DND-41 (cell line): ENCODE data around the gene THYN1.

Experiments
- EZH2 ChIP-seq: IDR thresholded peaks from 3 replicates; pipeline ENCODE4 v1.6.1; 2012; ENCODE audit warnings: borderline replicate concordance, low read depth, mild to moderate bottlenecking, moderate library complexity, low read length, inconsistent platforms; ENCODE audit not compliant: severe bottlenecking
- TF ChIP-seq, protein P1 (sequence below): IDR thresholded peaks from 2 replicates; pipeline ENCODE4 v1.5.1; 2012; ENCODE audit warnings: borderline replicate concordance, low read length, moderate library complexity, mild to moderate bottlenecking; ENCODE audit not compliant: poor library complexity, severe bottlenecking; ENCODE audit errors: extremely low read depth

DNA sequence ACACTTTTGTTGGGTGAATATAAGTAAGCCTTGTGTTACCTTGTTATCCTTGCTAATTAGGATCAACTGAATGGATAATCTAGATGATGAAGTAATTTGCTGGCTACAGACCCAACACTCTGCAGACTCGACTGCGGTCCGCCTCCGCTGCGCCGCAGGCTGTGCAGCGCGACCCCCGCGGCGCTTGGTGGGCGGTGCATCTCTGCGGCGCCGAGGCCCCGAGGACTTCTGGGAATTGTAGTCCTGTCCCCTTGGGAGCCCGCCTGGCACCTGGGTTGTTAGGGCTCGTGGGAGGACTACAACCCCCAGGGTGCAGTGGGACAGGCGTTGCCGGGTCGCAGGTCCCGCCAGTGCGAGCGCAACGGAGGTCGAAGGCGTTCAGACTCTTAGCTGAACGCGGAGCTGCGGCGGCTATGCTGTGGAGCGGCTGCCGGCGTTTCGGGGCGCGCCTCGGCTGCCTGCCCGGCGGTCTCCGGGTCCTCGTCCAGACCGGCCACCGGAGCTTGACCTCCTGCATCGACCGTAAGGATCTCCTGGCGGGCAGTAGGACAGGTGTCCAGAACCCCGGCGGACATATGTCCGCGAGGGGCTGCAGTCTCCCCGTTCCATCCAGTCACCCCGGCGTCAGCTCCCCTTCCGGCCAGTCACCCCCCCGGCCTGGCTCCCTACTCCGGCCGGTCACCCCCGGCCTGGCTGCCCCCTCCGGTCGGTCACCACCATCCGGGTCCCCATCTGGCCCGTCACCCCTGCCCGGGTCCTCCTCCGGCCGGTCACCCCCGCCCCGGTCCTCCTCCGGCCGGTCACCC is at the start of gene THYN1, which contains the start of gene ACAD8:
- no peak for TF ChIP-seq EZH2
- TF ChIP-seq, protein P1, sequence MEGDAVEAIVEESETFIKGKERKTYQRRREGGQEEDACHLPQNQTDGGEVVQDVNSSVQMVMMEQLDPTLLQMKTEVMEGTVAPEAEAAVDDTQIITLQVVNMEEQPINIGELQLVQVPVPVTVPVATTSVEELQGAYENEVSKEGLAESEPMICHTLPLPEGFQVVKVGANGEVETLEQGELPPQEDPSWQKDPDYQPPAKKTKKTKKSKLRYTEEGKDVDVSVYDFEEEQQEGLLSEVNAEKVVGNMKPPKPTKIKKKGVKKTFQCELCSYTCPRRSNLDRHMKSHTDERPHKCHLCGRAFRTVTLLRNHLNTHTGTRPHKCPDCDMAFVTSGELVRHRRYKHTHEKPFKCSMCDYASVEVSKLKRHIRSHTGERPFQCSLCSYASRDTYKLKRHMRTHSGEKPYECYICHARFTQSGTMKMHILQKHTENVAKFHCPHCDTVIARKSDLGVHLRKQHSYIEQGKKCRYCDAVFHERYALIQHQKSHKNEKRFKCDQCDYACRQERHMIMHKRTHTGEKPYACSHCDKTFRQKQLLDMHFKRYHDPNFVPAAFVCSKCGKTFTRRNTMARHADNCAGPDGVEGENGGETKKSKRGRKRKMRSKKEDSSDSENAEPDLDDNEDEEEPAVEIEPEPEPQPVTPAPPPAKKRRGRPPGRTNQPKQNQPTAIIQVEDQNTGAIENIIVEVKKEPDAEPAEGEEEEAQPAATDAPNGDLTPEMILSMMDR: peak; percentile 32
